Prostate gland (tissue), 2 donors: ENCODE data around the gene SLC12A5.

Source experiments
- POLR2A ChIP-seq: fragments of 450-650 bp; IDR thresholded peaks from one replicate; pipeline ENCODE4 v1.6.1; 2016; ENCODE audit warnings: antibody characterized with exemption, mild to moderate bottlenecking
- TF ChIP-seq, protein P1 (sequence below), 4 experiments: fragments of 200-600 bp in 2 of 4; fragments of 450-650 bp in 2 of 4; sonication (generic) in 2 of 4; IDR thresholded peaks; 1 replicate in 3 of 4; 2 replicates in 1 of 4; pipeline ENCODE4 v1.5.1; 2016 to 2019; ENCODE audit warnings: antibody characterized with exemption in 4 of 4, mild to moderate bottlenecking in 2 of 4, moderate library complexity in 2 of 4

- TF ChIP-seq POLR2A: no peak
- TF ChIP-seq, protein P1, sequence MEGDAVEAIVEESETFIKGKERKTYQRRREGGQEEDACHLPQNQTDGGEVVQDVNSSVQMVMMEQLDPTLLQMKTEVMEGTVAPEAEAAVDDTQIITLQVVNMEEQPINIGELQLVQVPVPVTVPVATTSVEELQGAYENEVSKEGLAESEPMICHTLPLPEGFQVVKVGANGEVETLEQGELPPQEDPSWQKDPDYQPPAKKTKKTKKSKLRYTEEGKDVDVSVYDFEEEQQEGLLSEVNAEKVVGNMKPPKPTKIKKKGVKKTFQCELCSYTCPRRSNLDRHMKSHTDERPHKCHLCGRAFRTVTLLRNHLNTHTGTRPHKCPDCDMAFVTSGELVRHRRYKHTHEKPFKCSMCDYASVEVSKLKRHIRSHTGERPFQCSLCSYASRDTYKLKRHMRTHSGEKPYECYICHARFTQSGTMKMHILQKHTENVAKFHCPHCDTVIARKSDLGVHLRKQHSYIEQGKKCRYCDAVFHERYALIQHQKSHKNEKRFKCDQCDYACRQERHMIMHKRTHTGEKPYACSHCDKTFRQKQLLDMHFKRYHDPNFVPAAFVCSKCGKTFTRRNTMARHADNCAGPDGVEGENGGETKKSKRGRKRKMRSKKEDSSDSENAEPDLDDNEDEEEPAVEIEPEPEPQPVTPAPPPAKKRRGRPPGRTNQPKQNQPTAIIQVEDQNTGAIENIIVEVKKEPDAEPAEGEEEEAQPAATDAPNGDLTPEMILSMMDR (IDR thresholded peaks at IDR 0.05): no peak
These were observed 47.8 kb downstream of the SLC12A5 start for GRCh38 chr20:46076806-46077205.
